ENCODE results near the gene KRT15. TPM values are rescaled to one million over a fixed set of nuclear protein-coding genes. Genes with fewer than 3 reads are reported as not detected.

KRT15 gene
- total and polyA plus RNA-seq, 2 of the 8 experiments (the other 6 are each of a cell fraction or from before 2014, with no cell fraction given) = 0.11 to 0.13 TPM

DNA sequence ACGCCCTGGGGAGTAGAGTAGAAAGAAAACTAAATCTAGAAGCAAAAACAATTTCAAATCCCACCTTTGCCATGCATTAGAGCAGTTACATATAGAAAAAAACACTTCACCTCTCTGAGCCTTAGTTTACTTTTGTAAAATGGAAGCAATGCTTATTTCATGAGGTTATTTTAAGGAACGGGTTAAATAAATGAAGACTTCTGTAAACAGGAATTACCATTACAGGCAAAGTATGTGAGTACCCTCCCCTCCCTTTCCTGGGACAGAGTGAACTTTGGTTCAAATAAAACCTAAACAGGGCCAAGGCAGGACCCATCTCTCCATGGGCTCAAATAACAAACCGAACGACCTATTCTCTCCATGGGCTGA lies 4.5 kb upstream of the KRT15 start:
- H2AK5ac ChIP-seq (ENCODE audit: low read depth, low read length) = no peak overlapping the region
- no peak for TF ChIP-seq TEAD4 (IDR thresholded peaks at IDR 0.05; ENCODE audit: low read depth, low read length)
- no peak for TF ChIP-seq ASH2L (IDR thresholded peaks at IDR 0.05; ENCODE audit: low read length)
- no peak for TF ChIP-seq POU5F1 (IDR thresholded peaks at IDR 0.05; ENCODE audit: low read depth, low read length)
- TF ChIP-seq POLR2A (IDR thresholded peaks at IDR 0.05; ENCODE audit: control extremely low read depth in 1 of 2, low read depth in 2 of 2, low read length in 2 of 2) = no peak
- TF ChIP-seq BRCA1 (IDR thresholded peaks at IDR 0.05; ENCODE audit: low read depth, low read length) = no peak
- TF ChIP-seq KDM4A (IDR thresholded peaks at IDR 0.05; ENCODE audit: low read depth, low read length, severe bottlenecking) = no peak
- no peak for TF ChIP-seq RFX5 (IDR thresholded peaks at IDR 0.05; ENCODE audit: borderline replicate concordance, low read depth, low read length)
- TF ChIP-seq KDM1A (IDR thresholded peaks at IDR 0.05; ENCODE audit: borderline replicate concordance, low read length) = no peak
- TF ChIP-seq JUND (IDR thresholded peaks at IDR 0.05; ENCODE audit: low read length) = no peak
- TF ChIP-seq, protein P1, sequence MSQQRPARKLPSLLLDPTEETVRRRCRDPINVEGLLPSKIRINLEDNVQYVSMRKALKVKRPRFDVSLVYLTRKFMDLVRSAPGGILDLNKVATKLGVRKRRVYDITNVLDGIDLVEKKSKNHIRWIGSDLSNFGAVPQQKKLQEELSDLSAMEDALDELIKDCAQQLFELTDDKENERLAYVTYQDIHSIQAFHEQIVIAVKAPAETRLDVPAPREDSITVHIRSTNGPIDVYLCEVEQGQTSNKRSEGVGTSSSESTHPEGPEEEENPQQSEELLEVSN (IDR thresholded peaks at IDR 0.05) = no peak
- no peak for TF ChIP-seq MAFK (IDR thresholded peaks at IDR 0.05; ENCODE audit: low read depth, low read length)
- no peak for TF ChIP-seq GABPA (IDR thresholded peaks at IDR 0.05; ENCODE audit: borderline replicate concordance, insufficient read depth, low read length)
- no peak for TF ChIP-seq NANOG (IDR thresholded peaks at IDR 0.05; ENCODE audit: insufficient read depth, low read depth, low read length, poor library complexity, severe bottlenecking)
- H2BK15ac ChIP-seq (ENCODE audit: low read length) = no peak overlapping the region
- no peak overlapping the region for H3K9ac ChIP-seq (replicated peaks in 1 of 4; ENCODE audit: extremely low read depth in 1 of 4, low read depth in 3 of 4, low read length in 3 of 4)
- H4K20me1 ChIP-seq (replicated peaks in 1 of 2; ENCODE audit: control insufficient read depth in 1 of 2, insufficient read depth in 2 of 2, low read length in 2 of 2) = peaks cover 4 to 12% of the 10 kb centered on the region in 2 experiments
- H3K9me3 ChIP-seq (ENCODE audit: insufficient read depth in 2 of 2, low read depth in 1 of 2, low read length in 1 of 2) = no peaks in the 10 kb centered on the region
- H2BK5ac ChIP-seq (ENCODE audit: low read depth, low read length) = no peak overlapping the region
- peaks cover 6% of the 10 kb centered on the region; the same call in 1 of the 2 replicates for H3K23me2 ChIP-seq (ENCODE audit: low read depth, low read length)
- H3K4ac ChIP-seq (replicated peaks; ENCODE audit: insufficient read length, low read depth, low read length) = no peak overlapping the region
- no peak overlapping the region for H2BK120ac ChIP-seq (replicated peaks; ENCODE audit: low read depth, low read length)
- ChIA-PET CTCF (ENCODE audit: partially characterized antibody) (interaction anchor here (0.9 to 4.6 kb wide), 4 partner anchors 22 to 141 kb away, joined by 3 to 34 read pairs (median 6); no protein-coding TSS in a partner anchor), POLR2A (ENCODE audit: partially characterized antibody) (interaction anchor here (0.6 to 11.0 kb wide), 4 partner anchors 20 to 501 kb away, joined by 3 to 293 read pairs (median 6); no protein-coding TSS in a partner anchor)
- no peak overlapping the region for H2BK12ac ChIP-seq (ENCODE audit: low read depth, low read length)
- H3K79me1 ChIP-seq (ENCODE audit: low read depth, low read length) = peaks cover 5% of the 10 kb centered on the region; the same call in 1 of the 2 replicates
- H4K5ac ChIP-seq (ENCODE audit: insufficient read length, low read depth, low read length) = no peak overlapping the region
- H3K14ac ChIP-seq (ENCODE audit: insufficient read length) = no peak overlapping the region
- no peak overlapping the region for H3K18ac ChIP-seq (ENCODE audit: extremely low read depth, low read length)
- 90% methylated on average over 4 of the region's 4 CpGs; no CpG with 5 or more reads in 1 of the 2 experiments for whole genome bisulfite sequencing, 2 experiments (ENCODE audit: extremely low coverage in 1 of 2, insufficient coverage in 1 of 2, insufficient read length in 1 of 2, insufficient replicate concordance in 2 of 2, low coverage in 1 of 2, low lambda C conversion rate in 2 of 2, missing lambda C conversion rate in 1 of 2)
- no peak overlapping the region for H3K4me3 ChIP-seq (ENCODE audit: extremely low read depth in 1 of 4, insufficient read depth in 2 of 4, low read depth in 3 of 4, low read length in 4 of 4)
- peaks cover 12 to 38% (median 19%) of the 10 kb centered on the region in 4 experiments for H3K36me3 ChIP-seq (ENCODE audit: control insufficient read depth in 2 of 4, insufficient read depth in 4 of 4, low read length in 3 of 4)
- no peaks in the 10 kb centered on the region for H3K27me3 ChIP-seq (replicated peaks in 1 of 4; ENCODE audit: control insufficient read depth in 3 of 4, extremely low read depth in 1 of 4, insufficient read depth in 3 of 4, low read length in 3 of 4)
- no peak overlapping the region for H4K91ac ChIP-seq (replicated peaks; ENCODE audit: insufficient read length, low read length)
- no peak overlapping the region for H4K8ac ChIP-seq (ENCODE audit: extremely low read depth, insufficient read depth, low read length)
- no peak overlapping the region for H2BK20ac ChIP-seq (ENCODE audit: low read length)
- no peak overlapping the region for H3K23ac ChIP-seq (ENCODE audit: insufficient read length)
- FAIRE-seq = no peak
- H2AFZ ChIP-seq (ENCODE audit: low read length) = no peak overlapping the region
- H3K4me2 ChIP-seq (ENCODE audit: insufficient read depth in 1 of 2, low read depth in 2 of 2, low read length in 2 of 2) = no peak overlapping the region
- peaks cover 0 to 19% (median 12%) of the 10 kb centered on the region in 4 experiments; a peak in 6 of 7 replicates for H3K4me1 ChIP-seq (replicated peaks in 1 of 4; ENCODE audit: control insufficient read depth in 3 of 4, insufficient read depth in 4 of 4, low read length in 3 of 4)
- peaks cover 0 to 13% of the 10 kb centered on the region in 2 experiments; a peak in 3 of 4 replicates for H3K79me2 ChIP-seq (ENCODE audit: control insufficient read depth in 1 of 2, insufficient read depth in 2 of 2, low read length in 2 of 2)
- DNase-seq (ENCODE audit: low read depth in 1 of 2, low spot score in 2 of 2) = no peak
- H3K56ac ChIP-seq (replicated peaks; ENCODE audit: insufficient read length, low read depth, low read length) = no peak overlapping the region
- H3K27ac ChIP-seq (ENCODE audit: low read depth, low read length) = no peak overlapping the region
